Posterior cingulate gyrus (tissue), 11 donors: Measurements from ENCODE around the gene ARL16.
A peak's percentile ranks its signal among the peaks of the same experiment; 100 is the strongest.

Experiments
- DNase-seq, 10 donors: peaks; one replicate each; pipeline versions ENCODE4 v3.0.0 to v3.0.0-alpha.2; 2020 to 2021; ENCODE audit warnings: mixed read lengths in 3 of 10
- intact Hi-C: fragments of 100-400 bp; cut with DNase I; formaldehyde crosslinking; loops from one replicate; pipeline ENCODE4 v1.15.1; 2023

ARL16 gene

GRCh38 chr17:81697261-81698044 is 13.9 kb upstream of the ARL16 start:
- DNase-seq, result no peak

GRCh38 chr17:81696218-81696941 is 12.8 kb upstream of the ARL16 start:
- DNase-seq, result no peak
- intact Hi-C loops, result no loop called here

More at GRCh38 chr17:81697261-81698044, 13.9 kb upstream of the ARL16 start:
- intact Hi-C loops, result no loop called here

- intact Hi-C loops, result no loop called here
- no peak for DNase-seq
These were observed 12.2 kb upstream of the ARL16 start for GRCh38 chr17:81695801-81696200.

DNA sequence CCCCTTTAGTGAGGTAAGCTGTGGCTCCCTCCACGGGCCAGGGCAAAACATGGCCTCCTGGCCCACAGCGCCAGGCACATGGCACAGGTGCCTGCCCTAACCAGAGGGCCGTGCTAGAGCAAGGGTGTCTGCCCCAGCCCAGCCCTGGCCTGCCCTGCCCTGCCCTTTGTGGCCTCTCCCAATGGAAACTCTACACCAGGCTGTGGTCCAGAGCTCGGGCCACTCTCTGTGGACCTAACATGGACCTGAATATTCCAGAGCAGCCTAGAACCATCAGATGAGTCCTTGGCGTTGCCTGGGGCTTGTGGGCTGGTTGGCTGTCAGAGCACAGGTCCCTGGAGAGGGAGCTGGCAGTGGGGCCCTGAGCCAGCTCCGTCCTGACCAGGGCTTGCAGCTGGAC is 11.6 kb upstream of the ARL16 start:
- DNase-seq, result no peak
- intact Hi-C loops, result no loop called here

DNA sequence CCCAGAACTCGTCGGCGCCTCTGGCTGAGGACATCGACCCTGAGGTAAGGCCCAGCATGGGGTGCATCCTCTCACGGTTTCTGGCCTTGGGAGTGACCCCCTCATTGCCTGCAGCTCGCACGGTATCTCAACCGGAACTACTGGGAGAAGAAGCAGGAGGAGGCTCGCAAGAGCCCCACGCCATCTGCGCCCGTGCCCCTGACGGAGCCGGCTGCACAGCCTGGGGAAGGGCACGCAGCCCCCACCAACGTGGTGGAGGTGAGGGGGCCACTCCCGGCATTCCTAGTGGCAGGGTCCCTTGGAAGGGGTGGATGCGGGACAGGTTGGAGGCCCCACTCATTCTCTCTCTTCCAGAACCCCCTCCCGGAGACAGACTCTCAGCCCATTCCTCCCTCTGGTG is 11.2 kb upstream of the ARL16 start:
- DNase-seq, result no peak
- intact Hi-C loops, result no loop called here

GRCh38 chr17:81693509-81694210 is 10.1 kb upstream of the ARL16 start:
- no peak for DNase-seq
- intact Hi-C loops, result no loop called here

GRCh38 chr17:81691608-81692007 is 8.0 kb upstream of the ARL16 start:
- DNase-seq, result no peak
- intact Hi-C loops, result no loop called here

DNA sequence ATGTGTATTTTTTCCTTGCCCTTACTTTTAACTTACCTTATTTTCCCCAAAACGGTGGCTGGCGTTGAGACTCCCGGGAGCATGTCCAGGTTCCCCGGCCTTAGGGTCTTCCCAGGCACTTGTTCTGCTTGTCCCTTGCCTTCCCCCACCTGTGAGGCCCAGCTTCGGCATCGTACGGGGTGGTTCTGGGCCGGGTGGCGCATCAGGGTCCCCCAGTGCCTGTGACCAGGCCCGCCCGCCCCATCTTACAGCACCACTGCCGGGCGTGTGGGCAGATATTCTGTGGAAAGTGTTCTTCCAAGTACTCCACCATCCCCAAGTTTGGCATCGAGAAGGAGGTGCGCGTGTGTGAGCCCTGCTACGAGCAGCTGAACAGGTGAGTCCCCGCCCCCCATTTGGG is 7.6 kb upstream of the ARL16 start:
- intact Hi-C loops, result no loop called here
- DNase-seq, result no peak

GRCh38 chr17:81690549-81690948 is 7.0 kb upstream of the ARL16 start:
- no peak for DNase-seq
- intact Hi-C loops, result no loop called here

DNA sequence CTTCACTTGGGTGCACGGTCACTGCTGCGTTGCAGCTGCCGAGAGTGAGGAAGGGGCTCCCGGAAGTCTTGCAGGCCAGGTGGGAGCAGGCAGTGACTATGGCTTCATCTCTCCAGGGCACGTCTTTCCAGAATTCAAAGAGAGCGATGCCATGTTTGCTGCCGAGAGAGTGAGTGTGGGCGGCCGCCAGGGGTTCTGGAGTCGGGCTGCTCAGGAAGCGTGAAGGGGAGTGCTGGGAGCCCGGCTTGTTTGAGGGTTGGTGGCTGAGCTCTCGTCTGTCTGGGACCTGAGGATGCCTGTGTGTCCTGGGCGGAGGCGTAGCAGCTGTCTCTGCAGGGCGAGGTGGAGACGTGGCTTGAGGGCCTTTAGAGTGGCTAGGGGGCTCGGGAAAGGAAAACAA is 6.5 kb upstream of the ARL16 start:
- DNase-seq, result no peak
- intact Hi-C loops, result no loop called here

DNA sequence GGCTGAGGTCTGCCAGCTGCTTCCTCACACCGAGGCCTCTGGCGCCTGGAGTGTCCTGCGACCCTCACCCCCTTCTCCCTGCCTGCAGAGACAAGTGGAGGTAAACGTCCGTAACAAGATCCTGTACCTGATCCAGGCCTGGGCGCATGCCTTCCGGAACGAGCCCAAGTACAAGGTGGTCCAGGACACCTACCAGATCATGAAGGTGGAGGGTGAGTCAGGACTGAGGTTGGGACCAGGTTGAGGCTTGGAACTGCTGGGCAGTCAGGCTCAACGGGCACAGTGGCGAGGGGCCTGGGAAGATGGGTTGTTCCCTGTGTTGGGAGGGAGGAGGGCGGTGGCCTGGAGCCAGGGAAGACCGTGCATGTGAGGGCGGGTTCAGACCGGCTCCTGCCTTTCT is 5.0 kb upstream of the ARL16 start:
- no peak for DNase-seq
- intact Hi-C loops, result no loop called here

- DNase-seq, result no peak
These were observed 4.4 kb upstream of the ARL16 start for GRCh38 chr17:81687770-81688541.

GRCh38 chr17:81686614-81687013 is 3.0 kb upstream of the ARL16 start:
- DNase-seq, result no peak
- intact Hi-C loops, result no loop called here

More at GRCh38 chr17:81687770-81688541, 4.4 kb upstream of the ARL16 start:
- intact Hi-C loops, result no loop called here

DNA sequence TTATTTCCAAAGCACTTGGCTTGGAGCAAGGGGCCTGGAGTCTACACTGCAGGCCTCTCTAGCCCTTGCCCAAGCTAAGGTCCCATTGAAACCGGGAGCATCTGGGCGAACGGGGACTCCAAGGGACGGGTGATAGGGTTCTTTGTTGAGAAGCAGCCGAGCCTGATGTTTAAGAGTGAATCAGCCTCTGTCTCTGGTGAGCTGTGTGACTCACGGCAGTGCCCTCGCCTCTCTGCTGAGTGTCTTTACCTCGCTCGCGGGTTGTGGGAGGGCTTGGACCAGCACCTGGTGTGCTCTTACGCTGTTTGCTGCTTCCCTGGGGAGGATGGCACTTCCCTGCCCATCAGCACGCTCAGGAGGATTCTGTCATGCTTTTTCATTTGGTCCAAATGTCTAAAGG is 1.5 kb upstream of the ARL16 start:
- intact Hi-C loops, result no loop called here
- DNase-seq, result no peak

GRCh38 chr17:81684442-81684911 is 880 bp upstream of the ARL16 start:
- intact Hi-C loops, result loop anchor here (1.0 to 5.0 kb wide), 2 partner anchors 19 to 47 kb away; partner anchors contain the start of genes MRPL12, NPLOC4 and TSPAN10
- DNase-seq, result no peak

DNA sequence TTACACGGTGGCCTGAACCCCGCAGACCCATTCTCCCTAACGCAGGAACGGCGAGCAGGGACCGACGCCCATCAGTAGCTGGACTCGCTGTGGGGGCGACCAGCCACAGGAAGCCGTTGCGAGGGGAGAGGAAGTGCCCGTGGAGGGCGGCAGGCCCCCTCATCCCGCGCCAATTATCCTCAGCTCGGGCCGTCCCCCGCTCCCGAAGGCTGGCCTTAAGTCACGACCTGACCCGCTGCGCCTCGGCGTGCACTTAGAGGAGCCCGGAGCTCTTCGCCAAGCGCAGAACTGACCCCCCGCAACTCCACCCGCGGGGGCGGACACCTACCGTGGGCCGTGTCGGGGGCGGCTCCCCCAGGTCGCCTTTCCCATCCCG is 401 bp downstream of the ARL16 start:
- intact Hi-C loops, result loop anchor here (5.0 kb wide), 1 partner anchor 46 kb away; the partner anchor contains the start of genes NPLOC4 and TSPAN10
- peak in 1 of 10 donors; percentile 30 for DNase-seq

GRCh38 chr17:81682565-81683207 is 911 bp downstream of the ARL16 start:
- DNase-seq, result no peak
- intact Hi-C loops, result loop anchor here (5.0 kb wide), 1 partner anchor 45 kb away; the partner anchor contains the start of genes NPLOC4 and TSPAN10

DNA sequence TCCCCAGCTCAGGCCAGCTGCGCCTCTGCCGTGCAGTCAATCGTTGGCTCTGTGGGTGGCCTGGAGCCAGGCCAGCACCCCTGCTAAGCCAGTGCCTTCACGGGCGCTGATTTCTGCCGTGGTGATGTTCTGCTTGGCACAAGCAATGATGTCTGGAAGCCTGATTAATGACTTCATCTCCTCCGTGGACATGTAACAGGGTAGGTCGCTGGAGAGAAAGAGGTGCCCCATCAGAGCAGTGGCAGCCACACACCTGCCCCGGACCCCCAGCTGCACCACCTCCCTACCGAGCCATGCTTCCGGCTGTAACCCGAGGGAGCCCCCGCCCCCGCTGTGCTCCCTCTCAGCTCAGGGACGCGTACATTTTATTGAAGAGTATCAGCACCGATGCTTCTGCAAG is 1.9 kb downstream of the ARL16 start:
- DNase-seq, result no peak
- intact Hi-C loops, result loop anchor here (5.0 kb wide), 1 partner anchor 44 kb away; the partner anchor contains the start of genes NPLOC4 and TSPAN10

GRCh38 chr17:81680150-81680549 is 3.4 kb downstream of the ARL16 start:
- intact Hi-C loops, result loop anchor here (5.0 kb wide), 1 partner anchor 43 kb away; the partner anchor contains the start of genes NPLOC4 and TSPAN10
- DNase-seq, result no peak

DNA sequence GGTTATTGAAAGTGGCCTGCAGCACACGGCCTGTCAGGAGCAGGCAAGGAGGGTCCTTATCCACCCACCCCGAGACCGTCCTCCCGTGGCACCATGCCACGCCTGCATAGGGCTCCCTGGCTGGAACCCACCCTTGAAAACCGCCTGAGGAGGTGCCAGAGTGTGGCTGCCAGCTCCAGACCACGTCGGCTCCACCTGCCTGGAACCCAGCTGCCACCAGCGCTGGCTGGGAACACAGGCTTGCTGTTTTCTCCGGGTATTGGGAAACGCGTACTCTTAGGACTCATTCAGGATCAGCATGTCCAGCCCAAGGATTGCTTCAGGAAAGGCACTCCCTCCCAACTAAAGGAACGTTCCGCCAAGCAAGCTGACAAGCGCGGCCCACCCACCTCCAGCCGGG is 6.7 kb downstream of the ARL16 start:
- intact Hi-C loops, result no loop called here
- DNase-seq, result no peak
